PC-9 (cell line): ENCODE results near the gene IL12RB1.

Experiments used
- CTCF ChIP-seq: fragments of 200-600 bp; sonication (generic); conservative IDR thresholded peaks from 2 replicates; pipeline ENCODE4 v1.6.1; 2017; ENCODE audit warnings: mixed run types, antibody characterized with exemption, mild to moderate bottlenecking, moderate library complexity
- EZH2 ChIP-seq: fragments of 200-600 bp; sonication (generic); IDR thresholded peaks from 2 replicates; pipeline ENCODE4 v1.8.0; 2017; ENCODE audit warnings: antibody characterized with exemption, low read depth

GRCh38 chr19:18097217-18097992, 10.7 kb upstream of the IL12RB1 start, which contains the start of gene MAST3:
- TF ChIP-seq CTCF (no peak), EZH2 (no peak)
